Measurements from ENCODE around the gene CITED4.

- TF ChIP-seq CTCF (IDR thresholded peaks at IDR 0.05) = no peak
- TF ChIP-seq POLR2A (IDR thresholded peaks at IDR 0.05) = no peak
- TF ChIP-seq POLR2AphosphoS5 (IDR thresholded peaks at IDR 0.05) = no peak
These were observed 8.3 kb downstream of the CITED4 start for GRCh38 chr1:40853885-40854170.

All from transverse colon (tissue), 4 donors.